GM13977 (cell line): Measurements from ENCODE around the gene DAZ2.
"Not testable (repeated sequence)": the region's sequence is repeated elsewhere in the genome, so short reads cannot be mapped to it uniquely, and the experiment has no call there.

Experiments used
- DNase-seq: peaks from one replicate; pipeline ENCODE4 v3.0.0; 2012; ENCODE audit warnings: low spot score
- in situ Hi-C: fragments of 300-500 bp; cut with MboI; formaldehyde crosslinking; loops from one replicate; pipeline ENCODE4 v1.12.0; 2022; ENCODE audit warnings: low sequenced_read_pairs, low pct_unique_long_range_greater_than_20kb, mixed read lengths, inconsistent platforms; ENCODE audit not compliant: unreplicated experiment

DAZ2 gene, protein sequence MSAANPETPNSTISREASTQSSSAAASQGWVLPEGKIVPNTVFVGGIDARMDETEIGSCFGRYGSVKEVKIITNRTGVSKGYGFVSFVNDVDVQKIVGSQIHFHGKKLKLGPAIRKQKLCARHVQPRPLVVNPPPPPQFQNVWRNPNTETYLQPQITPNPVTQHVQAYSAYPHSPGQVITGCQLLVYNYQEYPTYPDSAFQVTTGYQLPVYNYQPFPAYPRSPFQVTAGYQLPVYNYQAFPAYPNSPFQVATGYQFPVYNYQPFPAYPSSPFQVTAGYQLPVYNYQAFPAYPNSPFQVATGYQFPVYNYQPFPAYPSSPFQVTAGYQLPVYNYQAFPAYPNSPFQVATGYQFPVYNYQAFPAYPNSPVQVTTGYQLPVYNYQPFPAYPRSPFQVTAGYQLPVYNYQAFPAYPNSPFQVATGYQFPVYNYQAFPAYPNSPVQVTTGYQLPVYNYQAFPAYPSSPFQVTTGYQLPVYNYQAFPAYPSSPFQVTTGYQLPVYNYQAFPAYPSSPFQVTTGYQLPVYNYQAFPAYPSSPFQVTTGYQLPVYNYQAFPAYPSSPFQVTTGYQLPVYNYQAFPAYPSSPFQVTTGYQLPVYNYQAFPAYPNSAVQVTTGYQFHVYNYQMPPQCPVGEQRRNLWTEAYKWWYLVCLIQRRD

DNA sequence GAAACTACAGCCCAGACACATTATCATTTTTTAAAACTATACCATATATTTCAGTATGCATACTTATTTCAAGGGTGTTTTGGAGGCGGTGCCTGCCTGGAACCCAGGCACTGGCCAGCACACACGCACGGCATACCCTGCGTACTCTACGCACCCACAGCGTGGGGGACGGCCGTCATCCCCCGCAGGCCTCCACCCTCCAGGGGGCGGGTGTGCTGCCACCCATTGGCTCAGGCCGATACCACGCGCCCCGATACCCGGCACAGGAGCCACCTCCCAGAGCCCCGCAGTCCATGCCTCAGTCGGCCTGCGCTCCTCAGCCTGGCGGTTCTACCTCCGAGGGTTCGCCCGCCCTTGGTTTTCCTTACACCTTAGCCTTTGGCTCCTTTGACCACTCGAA is at the start of gene DAZ2:
TSS of gene DAZ2 (plus strand) at position 301 of the 400 bp plus-strand sequence. CDS start 208 bp downstream, outside the sequence.
- DNase-seq, in situ Hi-C loops: not testable (repeated sequence)

DNA sequence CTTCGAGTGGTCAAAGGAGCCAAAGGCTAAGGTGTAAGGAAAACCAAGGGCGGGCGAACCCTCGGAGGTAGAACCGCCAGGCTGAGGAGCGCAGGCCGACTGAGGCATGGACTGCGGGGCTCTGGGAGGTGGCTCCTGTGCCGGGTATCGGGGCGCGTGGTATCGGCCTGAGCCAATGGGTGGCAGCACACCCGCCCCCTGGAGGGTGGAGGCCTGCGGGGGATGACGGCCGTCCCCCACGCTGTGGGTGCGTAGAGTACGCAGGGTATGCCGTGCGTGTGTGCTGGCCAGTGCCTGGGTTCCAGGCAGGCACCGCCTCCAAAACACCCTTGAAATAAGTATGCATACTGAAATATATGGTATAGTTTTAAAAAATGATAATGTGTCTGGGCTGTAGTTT is 20.4 kb upstream of the DAZ2 start, which contains the start of gene DAZ1:
TSS of gene DAZ1 (minus strand) at position 101 of the 400 bp plus-strand sequence. CDS start 208 bp downstream, outside the sequence.
- DNase-seq, in situ Hi-C loops: not testable (repeated sequence)

DNA sequence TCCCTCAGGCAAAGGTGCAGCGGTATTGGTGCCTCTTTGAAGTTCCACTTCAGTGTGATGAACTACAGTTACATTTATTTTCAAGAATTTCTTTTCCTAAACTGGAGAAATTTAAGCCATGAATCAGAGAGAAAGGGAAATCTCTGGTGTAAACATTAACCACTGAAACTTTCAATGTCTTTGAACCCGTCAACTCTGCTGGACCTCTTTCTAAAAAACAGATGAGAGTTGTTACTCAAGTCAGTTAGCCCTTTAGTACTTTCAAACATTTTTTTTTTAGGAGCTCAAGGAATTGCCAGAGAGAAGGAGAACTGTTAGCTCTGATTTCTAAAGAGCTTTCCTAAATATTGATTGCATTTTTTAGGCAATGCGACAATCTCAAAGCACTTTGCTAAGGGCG is 11.9 kb upstream of the DAZ2 start:
- DNase-seq, in situ Hi-C loops: not testable (repeated sequence)

- in situ Hi-C loops, result not testable (repeated sequence)
Measured at GRCh38 chrY:23209802-23210495, 9.4 kb upstream of the DAZ2 start.

GRCh38 chrY:23210681-23211080 is 8.7 kb upstream of the DAZ2 start:
- in situ Hi-C loops, result not testable (repeated sequence)

More at GRCh38 chrY:23209802-23210495, 9.4 kb upstream of the DAZ2 start:
- not testable (repeated sequence) for DNase-seq

More at GRCh38 chrY:23210681-23211080, 8.7 kb upstream of the DAZ2 start:
- not testable (repeated sequence) for DNase-seq
